ENCODE data around the gene GFPT2. TPM values are rescaled to one million over a fixed set of nuclear protein-coding genes. Genes with fewer than 3 reads are reported as not detected.

Gene GFPT2
- total and polyA plus RNA-seq, 2 of the 8 experiments (the other 6 are each of a cell fraction or from before 2014, with no cell fraction given), result 83.7 to 143 TPM

- no peak overlapping the region for H2AFZ ChIP-seq (ENCODE audit: low read length)
- no peak overlapping the region for H2AK5ac ChIP-seq (ENCODE audit: low read depth, low read length)
- DNase-seq (ENCODE audit: low read depth in 1 of 2, low spot score in 2 of 2) (no peak), FAIRE-seq (no peak)
- no peak overlapping the region for H3K56ac ChIP-seq (replicated peaks; ENCODE audit: insufficient read length, low read depth, low read length)
- CTCF ChIA-PET (ENCODE audit: partially characterized antibody), result interaction anchor here (1.1 to 1.5 kb wide), 2 partner anchors 15 to 92 kb away, joined by 3 read pairs; no protein-coding TSS in a partner anchor
- no peaks in the 10 kb centered on the region; a peak in 1 of 7 replicates for H3K4me1 ChIP-seq (replicated peaks in 1 of 4; ENCODE audit: control insufficient read depth in 3 of 4, insufficient read depth in 4 of 4, low read length in 3 of 4)
- no peaks in the 10 kb centered on the region for H3K79me2 ChIP-seq (ENCODE audit: control insufficient read depth in 1 of 2, insufficient read depth in 2 of 2, low read length in 2 of 2)
- WGBS, 2 experiments (ENCODE audit: extremely low coverage in 1 of 2, insufficient coverage in 1 of 2, insufficient read length in 1 of 2, insufficient replicate concordance in 2 of 2, low coverage in 1 of 2, low lambda C conversion rate in 2 of 2, missing lambda C conversion rate in 1 of 2), result 82% methylated on average over 6 of the region's 6 CpGs; no CpG with 5 or more reads in 1 of the 2 experiments
- no peak overlapping the region for H3K9ac ChIP-seq (replicated peaks in 1 of 4; ENCODE audit: extremely low read depth in 1 of 4, low read depth in 3 of 4, low read length in 3 of 4)
- no peaks in the 10 kb centered on the region for H4K20me1 ChIP-seq (replicated peaks in 1 of 2; ENCODE audit: control insufficient read depth in 1 of 2, insufficient read depth in 2 of 2, low read length in 2 of 2)
- POLR2A ChIA-PET (ENCODE audit: partially characterized antibody), result interaction anchor here (1.1 kb wide), 1 partner anchor 31 kb away, joined by 3 read pairs; no protein-coding TSS in a partner anchor
- no peak overlapping the region for H4K91ac ChIP-seq (replicated peaks; ENCODE audit: insufficient read length, low read length)
- no peaks in the 10 kb centered on the region for H3K23me2 ChIP-seq (ENCODE audit: low read depth, low read length)
- no peak overlapping the region for H3K14ac ChIP-seq (ENCODE audit: insufficient read length)
- H3K27me3 ChIP-seq (replicated peaks in 1 of 4; ENCODE audit: control insufficient read depth in 3 of 4, extremely low read depth in 1 of 4, insufficient read depth in 3 of 4, low read length in 3 of 4), result no peaks in the 10 kb centered on the region
- no peak overlapping the region for H3K27ac ChIP-seq (ENCODE audit: low read depth, low read length)
- no peak overlapping the region for H2BK15ac ChIP-seq (ENCODE audit: low read length)
- H3K79me1 ChIP-seq (ENCODE audit: low read depth, low read length), result no peaks in the 10 kb centered on the region
- no peak overlapping the region for H3K18ac ChIP-seq (ENCODE audit: extremely low read depth, low read length)
- no peak overlapping the region for H3K4me2 ChIP-seq (ENCODE audit: insufficient read depth in 1 of 2, low read depth in 2 of 2, low read length in 2 of 2)
- H2BK120ac ChIP-seq (replicated peaks; ENCODE audit: low read depth, low read length), result no peak overlapping the region
- no peak overlapping the region for H3K4ac ChIP-seq (replicated peaks; ENCODE audit: insufficient read length, low read depth, low read length)
- H4K8ac ChIP-seq (ENCODE audit: extremely low read depth, insufficient read depth, low read length), result no peak overlapping the region
- H2BK5ac ChIP-seq (ENCODE audit: low read depth, low read length), result no peak overlapping the region
- H2BK20ac ChIP-seq (ENCODE audit: low read length), result no peak overlapping the region
- H3K9me3 ChIP-seq (ENCODE audit: insufficient read depth in 2 of 2, low read depth in 1 of 2, low read length in 1 of 2), result no peaks in the 10 kb centered on the region
- H3K36me3 ChIP-seq (ENCODE audit: control insufficient read depth in 2 of 4, insufficient read depth in 4 of 4, low read length in 3 of 4), result no peaks in the 10 kb centered on the region
- H2BK12ac ChIP-seq (ENCODE audit: low read depth, low read length), result no peak overlapping the region
- H4K5ac ChIP-seq (ENCODE audit: insufficient read length, low read depth, low read length), result no peak overlapping the region
- H3K4me3 ChIP-seq (ENCODE audit: extremely low read depth in 1 of 4, insufficient read depth in 2 of 4, low read depth in 3 of 4, low read length in 4 of 4), result no peak overlapping the region
- no peak overlapping the region for H3K23ac ChIP-seq (ENCODE audit: insufficient read length)
- TF ChIP-seq SUZ12 (IDR thresholded peaks at IDR 0.05; ENCODE audit: low read length) (no peak), SIN3A (conservative IDR thresholded peaks at IDR 0.05 in 1 of 2, IDR thresholded peaks at IDR 0.05 in 1 of 2; ENCODE audit: low read depth in 1 of 2, low read length in 2 of 2) (no peak), CTBP2 (IDR thresholded peaks at IDR 0.05; ENCODE audit: borderline replicate concordance, insufficient read depth, insufficient read length, low read length) (no peak), CHD1 (IDR thresholded peaks at IDR 0.05; ENCODE audit: low read depth, low read length) (no peak), MAFK (IDR thresholded peaks at IDR 0.05; ENCODE audit: low read depth, low read length) (no peak), CHD2 (IDR thresholded peaks at IDR 0.05; ENCODE audit: low read length) (no peak), GABPA (IDR thresholded peaks at IDR 0.05; ENCODE audit: borderline replicate concordance, insufficient read depth, low read length) (no peak), SP4 (IDR thresholded peaks at IDR 0.05; ENCODE audit: low read length) (no peak), TAF7 (optimal IDR thresholded peaks at IDR 0.05; ENCODE audit: borderline replicate concordance, low read depth, low read length) (no peak), MAX (IDR thresholded peaks at IDR 0.05) (no peak), POLR2A (IDR thresholded peaks at IDR 0.05; ENCODE audit: control extremely low read depth in 1 of 2, low read depth in 2 of 2, low read length in 2 of 2) (no peak)
- TF ChIP-seq, protein P1, sequence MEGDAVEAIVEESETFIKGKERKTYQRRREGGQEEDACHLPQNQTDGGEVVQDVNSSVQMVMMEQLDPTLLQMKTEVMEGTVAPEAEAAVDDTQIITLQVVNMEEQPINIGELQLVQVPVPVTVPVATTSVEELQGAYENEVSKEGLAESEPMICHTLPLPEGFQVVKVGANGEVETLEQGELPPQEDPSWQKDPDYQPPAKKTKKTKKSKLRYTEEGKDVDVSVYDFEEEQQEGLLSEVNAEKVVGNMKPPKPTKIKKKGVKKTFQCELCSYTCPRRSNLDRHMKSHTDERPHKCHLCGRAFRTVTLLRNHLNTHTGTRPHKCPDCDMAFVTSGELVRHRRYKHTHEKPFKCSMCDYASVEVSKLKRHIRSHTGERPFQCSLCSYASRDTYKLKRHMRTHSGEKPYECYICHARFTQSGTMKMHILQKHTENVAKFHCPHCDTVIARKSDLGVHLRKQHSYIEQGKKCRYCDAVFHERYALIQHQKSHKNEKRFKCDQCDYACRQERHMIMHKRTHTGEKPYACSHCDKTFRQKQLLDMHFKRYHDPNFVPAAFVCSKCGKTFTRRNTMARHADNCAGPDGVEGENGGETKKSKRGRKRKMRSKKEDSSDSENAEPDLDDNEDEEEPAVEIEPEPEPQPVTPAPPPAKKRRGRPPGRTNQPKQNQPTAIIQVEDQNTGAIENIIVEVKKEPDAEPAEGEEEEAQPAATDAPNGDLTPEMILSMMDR (IDR thresholded peaks at IDR 0.05; ENCODE audit: control extremely low read depth in 1 of 3, insufficient read depth in 1 of 3, low read depth in 1 of 3, low read length in 3 of 3), result no peak
Observed at GRCh38 chr5:180376511-180376910, 23.4 kb upstream of the GFPT2 start.

Data from H1 (cell line).